ENCODE results near the gene MYH13.

DNA sequence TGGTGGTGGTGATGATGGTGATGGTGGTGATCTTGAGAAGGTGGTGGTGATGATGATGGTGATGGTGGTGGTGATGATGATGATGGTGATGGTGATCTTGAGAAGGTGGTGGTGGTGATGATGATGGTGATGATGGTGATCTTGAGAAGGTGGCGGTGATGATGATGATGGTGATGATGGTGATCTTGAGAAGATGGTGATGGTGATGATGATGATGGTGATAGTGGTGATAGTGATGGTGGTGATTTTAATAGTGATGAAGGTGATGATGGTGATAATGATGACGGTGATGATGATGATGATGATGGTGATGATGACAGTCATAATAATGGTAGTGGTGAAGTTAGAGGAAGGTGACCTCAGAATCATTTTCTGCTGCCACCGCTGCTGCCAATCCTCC is 75.1 kb downstream of the MYH13 start:
- TF ChIP-seq, protein P1, sequence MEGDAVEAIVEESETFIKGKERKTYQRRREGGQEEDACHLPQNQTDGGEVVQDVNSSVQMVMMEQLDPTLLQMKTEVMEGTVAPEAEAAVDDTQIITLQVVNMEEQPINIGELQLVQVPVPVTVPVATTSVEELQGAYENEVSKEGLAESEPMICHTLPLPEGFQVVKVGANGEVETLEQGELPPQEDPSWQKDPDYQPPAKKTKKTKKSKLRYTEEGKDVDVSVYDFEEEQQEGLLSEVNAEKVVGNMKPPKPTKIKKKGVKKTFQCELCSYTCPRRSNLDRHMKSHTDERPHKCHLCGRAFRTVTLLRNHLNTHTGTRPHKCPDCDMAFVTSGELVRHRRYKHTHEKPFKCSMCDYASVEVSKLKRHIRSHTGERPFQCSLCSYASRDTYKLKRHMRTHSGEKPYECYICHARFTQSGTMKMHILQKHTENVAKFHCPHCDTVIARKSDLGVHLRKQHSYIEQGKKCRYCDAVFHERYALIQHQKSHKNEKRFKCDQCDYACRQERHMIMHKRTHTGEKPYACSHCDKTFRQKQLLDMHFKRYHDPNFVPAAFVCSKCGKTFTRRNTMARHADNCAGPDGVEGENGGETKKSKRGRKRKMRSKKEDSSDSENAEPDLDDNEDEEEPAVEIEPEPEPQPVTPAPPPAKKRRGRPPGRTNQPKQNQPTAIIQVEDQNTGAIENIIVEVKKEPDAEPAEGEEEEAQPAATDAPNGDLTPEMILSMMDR (IDR thresholded peaks at IDR 0.05; ENCODE audit: low read length), result no peak
- TF ChIP-seq EZH2 (optimal IDR thresholded peaks at IDR 0.05; ENCODE audit: low read depth, low read length), result no peak
